Neuronal stem cell (in vitro differentiated cells): ENCODE results near the gene TULP1. TPM values are rescaled to one million over a fixed set of nuclear protein-coding genes. Genes with fewer than 3 reads are reported as not detected.
A peak's percentile ranks its signal among the peaks of the same experiment; 100 is the strongest.

Experiments used
- DNase-seq: peaks from one replicate; pipeline ENCODE4 v3.0.0-alpha.2; 2013; ENCODE audit warnings: low spot score
- H2AFZ ChIP-seq: one replicate; pipeline ENCODE4 v1.6.1; 2013; ENCODE audit warnings: mild to moderate bottlenecking, low read length, inconsistent platforms
- H2AK5ac ChIP-seq: 2 replicates; pipeline ENCODE4 v1.6.1; 2013; ENCODE audit warnings: low read depth, mild to moderate bottlenecking, inconsistent platforms, low read length, moderate library complexity, mixed read lengths
- H2BK120ac ChIP-seq: 2 replicates; pipeline ENCODE4 v1.6.1; 2013; ENCODE audit warnings: low read depth, mild to moderate bottlenecking, inconsistent platforms, low read length, moderate library complexity, mixed read lengths
- H2BK12ac ChIP-seq: one replicate; pipeline ENCODE4 v1.6.1; 2013; ENCODE audit warnings: low read length, inconsistent platforms
- H2BK15ac ChIP-seq: 2 replicates; pipeline ENCODE4 v1.6.1; 2013; ENCODE audit warnings: mild to moderate bottlenecking, low read length, inconsistent platforms, mixed read lengths
- H2BK5ac ChIP-seq: one replicate; pipeline ENCODE4 v1.6.1; 2013; ENCODE audit warnings: inconsistent platforms, mild to moderate bottlenecking, low read length, moderate library complexity
- H3K14ac ChIP-seq: one replicate; pipeline ENCODE4 v1.6.1; 2013; ENCODE audit warnings: low read length, inconsistent platforms
- H3K18ac ChIP-seq: 2 replicates; pipeline ENCODE4 v1.6.1; 2013; ENCODE audit warnings: low read length, inconsistent platforms
- H3K23ac ChIP-seq: 2 replicates; pipeline ENCODE4 v1.6.1; 2013; ENCODE audit warnings: low read depth, mild to moderate bottlenecking, mixed read lengths, low read length, inconsistent platforms; ENCODE audit not compliant: poor library complexity
- H3K27ac ChIP-seq: replicated peaks from 3 replicates; pipeline ENCODE4 v1.5.1; 2013; ENCODE audit warnings: low read length, inconsistent platforms
- H3K27me3 ChIP-seq, 3 experiments: 2 replicates each; pipeline ENCODE4 v1.6.1; 2013; ENCODE audit warnings: low read length in 3 of 3, mild to moderate bottlenecking in 2 of 3, inconsistent platforms in 1 of 3, low read depth in 1 of 3, mixed read lengths in 1 of 3, moderate library complexity in 1 of 3; ENCODE audit not compliant: control insufficient read depth in 3 of 3, insufficient read depth in 3 of 3
- H3K36me3 ChIP-seq, 2 donors: replicated peaks in 1 of 2; 2 replicates each; pipeline ENCODE4 v1.6.1; 2013; ENCODE audit warnings: low read length in 2 of 2; ENCODE audit not compliant: control insufficient read depth in 2 of 2, insufficient read depth in 2 of 2
- H3K4ac ChIP-seq: 2 replicates; pipeline ENCODE4 v1.6.1; 2013; ENCODE audit warnings: inconsistent platforms, mild to moderate bottlenecking, low read length, moderate library complexity
- H3K4me1 ChIP-seq, 2 donors: 1 replicate in 1 of 2; 2 replicates in 1 of 2; pipeline ENCODE4 v1.6.1; 2013; ENCODE audit warnings: low read length in 2 of 2, low read depth in 1 of 2; ENCODE audit not compliant: control insufficient read depth in 2 of 2, insufficient read depth in 1 of 2
- H3K4me2 ChIP-seq: one replicate; pipeline ENCODE4 v1.6.1; 2013; ENCODE audit warnings: mild to moderate bottlenecking, low read length, inconsistent platforms; ENCODE audit not compliant: insufficient read depth, poor library complexity, severe bottlenecking
- H3K4me3 ChIP-seq, 2 donors: 2 replicates each; pipeline ENCODE4 v1.5.1; 2013; ENCODE audit warnings: low read length in 2 of 2, mild to moderate bottlenecking in 2 of 2, inconsistent platforms in 1 of 2, moderate library complexity in 1 of 2
- H3K79me1 ChIP-seq: one replicate; pipeline ENCODE4 v1.6.1; 2013; ENCODE audit warnings: low read depth, mild to moderate bottlenecking, inconsistent platforms, low read length, moderate library complexity
- H3K9ac ChIP-seq: one replicate; pipeline ENCODE4 v1.6.1; 2013; ENCODE audit warnings: mild to moderate bottlenecking, low read depth, low read length, inconsistent platforms; ENCODE audit not compliant: poor library complexity
- H3K9me3 ChIP-seq, 2 donors: replicated peaks in 1 of 2; 2 replicates each; pipeline versions ENCODE3 to v1.6.1; 2013; ENCODE audit warnings: low read length in 2 of 2, mild to moderate bottlenecking in 2 of 2, inconsistent platforms in 1 of 2, low read depth in 1 of 2, mixed read lengths in 1 of 2, moderate library complexity in 1 of 2; ENCODE audit not compliant: control insufficient read depth in 2 of 2, insufficient read depth in 1 of 2
- H4K8ac ChIP-seq: one replicate; pipeline ENCODE4 v1.6.1; 2013; ENCODE audit warnings: low read depth, mild to moderate bottlenecking, inconsistent platforms, low read length, moderate library complexity
- H4K91ac ChIP-seq: one replicate; pipeline ENCODE4 v1.6.1; 2013; ENCODE audit warnings: low read length, low read depth, mild to moderate bottlenecking, inconsistent platforms; ENCODE audit not compliant: poor library complexity
- whole genome bisulfite sequencing, 2 donors: extraction: QIAGEN DNeasy Blood & Tissue Kit; methylation state at CpG; one replicate each; pipeline ENCODE4 v1.1.7; 2013; ENCODE audit warnings: missing lambda C conversion rate in 2 of 2, mixed read lengths in 1 of 2; ENCODE audit not compliant: insufficient read length in 2 of 2, insufficient replicate concordance in 1 of 2; ENCODE audit errors: extremely low coverage in 2 of 2; 5-methylcytosine and 5-hydroxymethylcytosine counted together
- polyA plus RNA-seq, 2 experiments: library from polyadenylated mRNA; stranded (reverse); fragments of 200-250 nt; gene quantifications; one replicate each; pipeline ENCODE4 v1.2.3, GENCODE V29; 2013

TULP1 gene
- 2.8 TPM for polyA plus RNA-seq (2013, experiment 1 of 2)
- 2.3 TPM for polyA plus RNA-seq (2013, experiment 2 of 2)

DNA sequence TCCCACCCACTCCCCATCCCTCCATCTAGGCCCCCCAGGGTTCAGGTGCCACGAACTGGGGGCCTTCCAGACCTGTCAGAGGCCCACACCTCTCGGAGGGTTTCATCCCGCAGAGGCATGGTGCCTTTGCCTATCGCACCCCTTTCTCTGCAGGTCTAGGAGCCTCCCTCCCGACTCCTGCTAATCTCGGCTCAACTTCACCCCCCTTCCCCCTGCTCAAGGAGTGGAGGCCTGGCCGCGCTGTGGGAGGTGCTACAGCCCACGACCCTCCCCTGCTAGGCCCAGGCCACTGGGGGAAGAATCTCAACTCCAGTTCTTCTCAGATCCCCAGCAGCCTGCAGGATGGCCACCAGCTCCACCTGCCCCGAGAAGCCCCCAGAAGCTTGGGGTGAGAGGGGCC lies at the start of gene TULP1:
Gene TULP1 (minus strand): TSS at position 157 of the 400 bp plus-strand sequence. CDS start 38 bp downstream, at position 119.
- Histone ChIP-seq H3K36me3 (no peaks in the 10 kb centered on the region), H3K4me1 (peaks cover 9 to 28% of the 10 kb centered on the region in 2 donors), H3K14ac (no peak within 1 kb of the TSS), H2BK5ac (peak within 1 kb of the TSS; percentile 46), H3K9me3 (no peaks in the 10 kb centered on the region), H2AK5ac (peak within 1 kb of the TSS; percentile 72), H2AFZ (peak within 1 kb of the TSS; percentile 60), H3K18ac (peak within 1 kb of the TSS; percentile 96), H2BK12ac (no peak within 1 kb of the TSS), H2BK15ac (peak within 1 kb of the TSS; percentile 96), H4K8ac (no peak within 1 kb of the TSS), H3K79me1 (no peaks in the 10 kb centered on the region), H4K91ac (no peak within 1 kb of the TSS), H3K27me3 (peaks cover 0 to 9% (median 5%) of the 10 kb centered on the region in 3 experiments), H3K4me3 (peak within 1 kb of the TSS in 1 of 2 donors; percentile 62), H3K4ac (no peak within 1 kb of the TSS), H3K9ac (peak within 1 kb of the TSS; percentile 15), H3K27ac (no peak within 1 kb of the TSS), H3K4me2 (peak within 1 kb of the TSS; percentile 60), H2BK120ac (no peak within 1 kb of the TSS), H3K23ac (no peak within 1 kb of the TSS)
- DNase-seq = no peak
- no CpG with 5 or more reads among the region's 10 CpGs for WGBS, 2 donors

DNA sequence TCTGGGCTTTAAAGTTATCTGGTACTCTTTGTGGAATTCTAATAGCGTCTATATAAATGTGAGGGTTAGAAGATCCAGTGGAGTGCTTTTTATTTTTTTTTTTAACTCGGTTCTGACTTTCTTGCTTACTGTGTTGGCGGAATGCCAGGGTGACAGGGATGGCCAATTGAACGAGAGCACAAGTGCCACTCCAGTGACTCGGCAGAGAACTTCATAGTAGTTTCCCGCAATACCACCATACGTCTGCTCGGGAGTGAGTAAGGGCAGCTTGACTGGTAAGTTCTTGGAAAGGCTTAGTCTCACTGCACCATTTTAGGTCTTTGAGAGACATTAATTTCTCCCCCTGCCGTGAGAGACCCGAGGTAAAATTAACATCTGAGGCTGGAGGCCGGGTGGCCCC lies 49.4 kb upstream of the TULP1 start:
- no CpG with 5 or more reads among the region's 11 CpGs for WGBS, 2 donors

DNA sequence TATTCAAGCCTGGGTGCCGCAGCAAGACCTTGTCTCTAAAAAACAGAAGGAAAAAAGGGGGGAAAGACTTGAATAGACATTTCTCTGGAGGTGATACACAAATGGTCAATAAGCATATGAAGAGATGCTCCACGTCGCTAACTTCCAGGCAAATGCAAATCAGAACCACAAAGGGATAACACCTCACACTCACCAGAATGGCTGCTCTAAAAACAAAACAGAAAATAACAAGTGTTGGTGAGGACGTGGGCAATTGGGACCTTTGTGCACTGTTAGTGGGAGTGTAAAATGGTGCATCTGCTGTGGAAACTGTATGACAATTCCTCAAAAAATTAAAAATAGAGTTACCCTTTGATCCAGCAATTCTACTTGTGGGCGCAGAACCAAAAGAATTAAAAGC lies 48.4 kb upstream of the TULP1 start:
- Histone ChIP-seq H3K36me3 (no peaks in the 10 kb centered on the region), H2BK15ac (no peak overlapping the region), H3K27ac (no peak overlapping the region), H3K27me3 (no peaks in the 10 kb centered on the region), H4K8ac (no peak overlapping the region), H3K4ac (no peak overlapping the region), H3K79me1 (no peaks in the 10 kb centered on the region), H2AK5ac (no peak overlapping the region), H4K91ac (no peak overlapping the region), H2AFZ (no peak overlapping the region), H2BK5ac (no peak overlapping the region), H3K4me2 (no peak overlapping the region), H3K9me3 (peaks cover 0 to 4% of the 10 kb centered on the region in 2 donors), H2BK120ac (no peak overlapping the region), H3K14ac (no peak overlapping the region), H2BK12ac (no peak overlapping the region), H3K4me1 (peaks cover 5% of the 10 kb centered on the region in 2 donors), H3K18ac (no peak overlapping the region), H3K4me3 (no peak overlapping the region), H3K23ac (no peak overlapping the region), H3K9ac (no peak overlapping the region)
- WGBS, 2 donors = no CpG with 5 or more reads among the region's 5 CpGs
- no peak for DNase-seq

More for the DNA sequence above, 49.4 kb upstream of the TULP1 start:
- H3K4ac ChIP-seq = no peak overlapping the region
- no peaks in the 10 kb centered on the region for H3K79me1 ChIP-seq
- H3K4me3 ChIP-seq = no peak overlapping the region
- H3K23ac ChIP-seq = no peak overlapping the region
- no peak overlapping the region for H3K4me2 ChIP-seq
- no peaks in the 10 kb centered on the region for H3K27me3 ChIP-seq
- no peak overlapping the region for H3K14ac ChIP-seq
- no peak overlapping the region for H2BK120ac ChIP-seq
- no peak overlapping the region for H2BK15ac ChIP-seq
- H3K18ac ChIP-seq = no peak overlapping the region
- H2AFZ ChIP-seq = no peak overlapping the region
- H2AK5ac ChIP-seq = no peak overlapping the region
- no peak overlapping the region for H2BK5ac ChIP-seq
- H4K8ac ChIP-seq = no peak overlapping the region
- no peak overlapping the region for H4K91ac ChIP-seq
- peaks cover 3 to 11% of the 10 kb centered on the region in 2 donors for H3K9me3 ChIP-seq
- no peak for DNase-seq
- H3K4me1 ChIP-seq = peaks cover 5% of the 10 kb centered on the region in 2 donors
- no peak overlapping the region for H3K27ac ChIP-seq
- H3K9ac ChIP-seq = no peak overlapping the region
- H2BK12ac ChIP-seq = no peak overlapping the region
- H3K36me3 ChIP-seq = no peaks in the 10 kb centered on the region

DNA sequence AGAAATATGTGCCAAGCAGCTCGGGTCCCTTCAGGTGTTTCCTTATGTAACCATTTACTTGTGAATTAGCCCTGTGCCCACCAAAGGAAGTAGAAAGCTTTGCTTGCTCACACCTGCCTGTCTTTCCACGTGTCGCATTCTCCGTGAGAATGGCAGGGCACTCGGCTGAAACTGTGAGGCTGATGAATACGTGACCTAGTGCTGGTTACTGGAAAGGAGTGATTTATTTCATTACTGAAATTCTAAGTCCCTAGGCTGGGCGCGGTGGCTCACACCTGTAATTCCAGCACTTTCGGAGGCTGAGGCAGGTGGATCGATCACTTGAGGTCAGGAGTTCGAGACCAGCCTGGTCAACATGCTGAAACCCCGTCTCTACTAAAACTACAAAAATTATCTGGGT lies 45.9 kb upstream of the TULP1 start:
- no CpG with 5 or more reads among the region's 12 CpGs for WGBS, 2 donors
- no peak overlapping the region for H3K9ac ChIP-seq

More for the DNA sequence above, 45.9 kb upstream of the TULP1 start:
- no peak overlapping the region for H3K14ac ChIP-seq
- no peak for DNase-seq
- no peak overlapping the region for H3K18ac ChIP-seq
- no peak overlapping the region for H3K4ac ChIP-seq
- H2BK120ac ChIP-seq = no peak overlapping the region
- no peak overlapping the region for H3K23ac ChIP-seq
- H3K4me3 ChIP-seq = no peak overlapping the region
- H2BK5ac ChIP-seq = no peak overlapping the region
- no peaks in the 10 kb centered on the region for H3K36me3 ChIP-seq
- no peak overlapping the region for H4K8ac ChIP-seq
- no peaks in the 10 kb centered on the region for H3K79me1 ChIP-seq
- no peak overlapping the region for H2BK15ac ChIP-seq
- H2AFZ ChIP-seq = no peak overlapping the region
- no peak overlapping the region for H3K27ac ChIP-seq
- no peak overlapping the region for H4K91ac ChIP-seq
- H3K9me3 ChIP-seq = peaks cover 0 to 4% of the 10 kb centered on the region in 2 donors
- H3K4me1 ChIP-seq = peaks cover 5% of the 10 kb centered on the region in 2 donors
- H3K27me3 ChIP-seq = no peaks in the 10 kb centered on the region
- no peak overlapping the region for H2AK5ac ChIP-seq
- H2BK12ac ChIP-seq = no peak overlapping the region
- no peak overlapping the region for H3K4me2 ChIP-seq
